Endodermal cell (in vitro differentiated cells): ENCODE data around the gene LSM3. TPM values are rescaled to one million over a fixed set of nuclear protein-coding genes. Genes with fewer than 3 reads are reported as not detected.
A peak's percentile ranks its signal among the peaks of the same experiment; 100 is the strongest.

Experiments
- DNase-seq: peaks from one replicate; pipeline ENCODE4 v3.0.0-alpha.2; 2017
- H3K27ac ChIP-seq: 2 replicates; pipeline ENCODE4 v1.5.1; 2013; ENCODE audit warnings: mild to moderate bottlenecking, low read depth, low read length, moderate library complexity
- H3K27me3 ChIP-seq: 2 replicates; pipeline ENCODE4 v1.6.1; 2013; ENCODE audit warnings: mild to moderate bottlenecking, low read length, moderate library complexity; ENCODE audit not compliant: insufficient read depth, control insufficient read depth, poor library complexity, severe bottlenecking
- H3K36me3 ChIP-seq: 2 replicates; pipeline ENCODE4 v1.7.0; 2013; ENCODE audit warnings: mild to moderate bottlenecking, low read length, moderate library complexity; ENCODE audit not compliant: control insufficient read depth, insufficient read depth
- H3K4me1 ChIP-seq: one replicate; pipeline ENCODE4 v1.7.0; 2013; ENCODE audit warnings: low read length; ENCODE audit not compliant: control insufficient read depth, insufficient read depth
- H3K4me3 ChIP-seq: 2 replicates; pipeline ENCODE4 v1.5.1; 2013; ENCODE audit warnings: mild to moderate bottlenecking, low read length, moderate library complexity
- H3K9ac ChIP-seq: 2 replicates; pipeline ENCODE4 v1.6.1; 2013; ENCODE audit warnings: mild to moderate bottlenecking, low read length, moderate library complexity; ENCODE audit not compliant: poor library complexity, severe bottlenecking; ENCODE audit errors: extremely low read depth
- H3K9me3 ChIP-seq: 2 replicates; pipeline ENCODE4 v1.6.1; 2013; ENCODE audit warnings: mild to moderate bottlenecking, low read length, moderate library complexity; ENCODE audit not compliant: control insufficient read depth
- H3K27ac Mint-ChIP-seq: 2 replicates; pipeline ENCODE4 v1.8.0; 2020; ENCODE audit warnings: mixed read lengths
- H3K27me3 Mint-ChIP-seq: 2 replicates; pipeline ENCODE4 v1.8.0; 2021; ENCODE audit warnings: mild to moderate bottlenecking, mixed read lengths; ENCODE audit not compliant: insufficient read depth
- H3K36me3 Mint-ChIP-seq: 2 replicates; pipeline ENCODE4 v1.8.0; 2020; ENCODE audit warnings: low read depth, mixed read lengths
- H3K4me1 Mint-ChIP-seq: 2 replicates; pipeline ENCODE4 v1.8.0; 2020; ENCODE audit warnings: mixed read lengths
- H3K4me3 Mint-ChIP-seq: 2 replicates; pipeline ENCODE4 v1.8.0; 2020; ENCODE audit warnings: mild to moderate bottlenecking, moderate library complexity, mixed read lengths
- H3K9me3 Mint-ChIP-seq: 2 replicates; pipeline ENCODE4 v1.8.0; 2020; ENCODE audit warnings: mild to moderate bottlenecking, mixed read lengths
- CTCF ChIP-seq: fragments of 200-600 bp; sonication (generic); conservative IDR thresholded peaks from 2 replicates; pipeline ENCODE4 v1.5.0; 2021; ENCODE audit warnings: antibody characterized with exemption, mild to moderate bottlenecking
- WGBS, 2 experiments: methylation state at CpG; one replicate each; pipeline versions ENCODE4 v1.1.5 to v1.1.7; 2013; ENCODE audit warnings: missing lambda C conversion rate in 2 of 2, mixed read lengths in 1 of 2; ENCODE audit not compliant: insufficient coverage in 1 of 2, insufficient read length in 1 of 2; 5-methylcytosine and 5-hydroxymethylcytosine counted together
- long read RNA-seq, 4 experiments: library from polyadenylated mRNA in 2 of 4; library from RNA in 1 of 4; library from capped mRNA in 1 of 4; stranded (forward) in 3 of 4; unstranded in 1 of 4; transcript quantifications; one replicate each; pipeline ENCODE4 v2.0.0, GENCODE V29; 2020 to 2021; ENCODE audit warnings: inconsistent platforms in 1 of 4
- polyA plus RNA-seq, 2 experiments: library from polyadenylated mRNA; stranded (reverse); fragments of 50-300 nt; gene quantifications; one replicate each; pipeline ENCODE4 v1.2.3, GENCODE V29; 2013
- total RNA-seq, 2 donors: library from RNA; stranded (reverse); fragmentation: NEBNext Ultra II Directional in 1 of 2; extraction: Animal tissue kit (Norgen Biotek cat#: 25700) in 1 of 2; gene quantifications; 2 replicates in 1 of 2; 3 replicates in 1 of 2; pipeline ENCODE4 v1.2.1, GENCODE V29; 2021

LSM3 gene
- 10 to 100 TPM; 18.1 to 19.7 TPM for total RNA-seq
- 21.2 TPM for polyA plus RNA-seq (2013, experiment 1 of 2)
- 21.9 TPM for polyA plus RNA-seq (2013, experiment 2 of 2)
- long read RNA-seq, experiment 1, transcript LSM3-201 (4 exons, 3,815 nt): major isoform, 38 of 76 reads
- long read RNA-seq, experiment 1, partial matches to known transcripts: 33 of 76 reads
- long read RNA-seq, experiment 1, other reads (novel, unspliced or antisense): 5 of 76 reads
- long read RNA-seq, experiment 2, transcript LSM3-201 (4 exons, 3,815 nt): major isoform, 79 of 81 reads
- long read RNA-seq, experiment 2, partial matches to known transcripts: 2 of 81 reads
- long read RNA-seq, experiment 2, other reads (novel, unspliced or antisense): 0 of 81 reads
- long read RNA-seq, experiment 3, transcript LSM3-201 (4 exons, 3,815 nt): major isoform, 41 of 43 reads
- long read RNA-seq, experiment 3, partial matches to known transcripts: 1 of 43 reads
- long read RNA-seq, experiment 3, other reads (novel, unspliced or antisense): 1 of 43 reads
- long read RNA-seq, experiment 4, transcript LSM3-201 (4 exons, 3,815 nt): major isoform, 5 of 5 reads
- long read RNA-seq, experiment 4, partial matches to known transcripts: 0 of 5 reads
- long read RNA-seq, experiment 4, other reads (novel, unspliced or antisense): 0 of 5 reads

GRCh38 chr3:14178247-14179113 lies at the start of gene LSM3, which contains the start of gene XPC:
TSS of gene LSM3 (plus strand) at chr3:14178817. CDS start at chr3:14178861, 44 bp downstream.
TSS of gene XPC (minus strand) at chr3:14178601. CDS start at chr3:14178568, 33 bp downstream.
- WGBS, 2 experiments: 0 to 1% methylated on average over 40 to 78 of the region's 78 CpGs
- no peak for TF ChIP-seq CTCF
- Histone ChIP-seq H3K27me3 (no peaks in the 10 kb centered on the region), H3K4me1 (no peaks in the 10 kb centered on the region), H3K4me3 (peak within 1 kb of the TSS; percentile 89), H3K36me3 (peaks cover 25% of the 10 kb centered on the region), H3K9me3 (no peaks in the 10 kb centered on the region), H3K27ac (peak within 1 kb of the TSS; percentile 83), H3K9ac (peak within 1 kb of the TSS; percentile 86)
- Mint-ChIP-seq H3K9me3 (no peaks in the 10 kb centered on the region), H3K27ac (peak within 1 kb of the TSS; percentile 100), H3K36me3 (peaks cover 17% of the 10 kb centered on the region), H3K4me1 (peaks cover 35% of the 10 kb centered on the region), H3K27me3 (no peaks in the 10 kb centered on the region), H3K4me3 (peak within 1 kb of the TSS; percentile 98)
- DNase-seq: peak; percentile 98

GRCh38 chr3:14129296-14129695 lies 49.3 kb upstream of the LSM3 start:
- H3K27me3 Mint-ChIP-seq: no peaks in the 10 kb centered on the region
- no peaks in the 10 kb centered on the region for H3K9me3 Mint-ChIP-seq
- no peak for TF ChIP-seq CTCF
- peaks cover 5% of the 10 kb centered on the region for H3K9me3 ChIP-seq
- no peaks in the 10 kb centered on the region for H3K27me3 ChIP-seq
- H3K4me1 Mint-ChIP-seq: peaks cover 8% of the 10 kb centered on the region
- H3K27ac Mint-ChIP-seq: no peak overlapping the region
- H3K9ac ChIP-seq: no peak overlapping the region
- H3K4me3 Mint-ChIP-seq: no peak overlapping the region
- WGBS, 2 experiments: 97 to 100% methylated on average over 2 to 6 of the region's 6 CpGs
- peaks cover 73% of the 10 kb centered on the region for H3K36me3 ChIP-seq
- H3K27ac ChIP-seq: no peak overlapping the region
- peak; percentile 7 for DNase-seq
- peaks cover 67% of the 10 kb centered on the region for H3K36me3 Mint-ChIP-seq
- H3K4me1 ChIP-seq: peaks cover 4% of the 10 kb centered on the region
- H3K4me3 ChIP-seq: no peak overlapping the region

GRCh38 chr3:14130230-14130629 lies 48.4 kb upstream of the LSM3 start:
- Histone ChIP-seq H3K27me3 (no peaks in the 10 kb centered on the region), H3K27ac (no peak overlapping the region), H3K4me1 (peaks cover 4% of the 10 kb centered on the region), H3K9ac (no peak overlapping the region), H3K9me3 (peaks cover 5% of the 10 kb centered on the region), H3K36me3 (peaks cover 83% of the 10 kb centered on the region), H3K4me3 (no peak overlapping the region)
- Mint-ChIP-seq H3K4me1 (peaks cover 8% of the 10 kb centered on the region), H3K36me3 (peaks cover 73% of the 10 kb centered on the region), H3K27me3 (no peaks in the 10 kb centered on the region), H3K9me3 (no peaks in the 10 kb centered on the region), H3K4me3 (no peak overlapping the region), H3K27ac (no peak overlapping the region)
- DNase-seq: no peak
- 93 to 94% methylated on average over 2 to 4 of the region's 4 CpGs for WGBS, 2 experiments
- TF ChIP-seq CTCF: no peak
